Lung (tissue), 12 donors: ENCODE results near the gene FYN. TPM values are rescaled to one million over a fixed set of nuclear protein-coding genes. Genes with fewer than 3 reads are reported as not detected.

Experiments
- ATAC-seq: fragments of 200-7000 bp; cut with Tn5 transposase; one replicate; pipeline ENCODE4 v1.9.1; 2020; ENCODE audit warnings: moderate number of reproducible peaks; ENCODE audit not compliant: insufficient read depth, low FRiP score
- DNase-seq, 3 donors: peaks; one replicate each; pipeline ENCODE4 v3.0.0-alpha.2; 2013 to 2017
- H3K27ac ChIP-seq, 2 donors: one replicate each; pipeline ENCODE4 v1.5.1; 2013; ENCODE audit warnings: mild to moderate bottlenecking in 2 of 2, moderate library complexity in 2 of 2, control low read depth in 1 of 2, inconsistent platforms in 1 of 2, low read depth in 1 of 2, low read length in 1 of 2
- H3K27me3 ChIP-seq, 3 donors: one replicate each; pipeline ENCODE4 v1.5.1; 2013; ENCODE audit warnings: low read length in 2 of 3; ENCODE audit not compliant: control insufficient read depth in 3 of 3, insufficient read depth in 3 of 3
- H3K36me3 ChIP-seq, 4 donors: one replicate each; pipeline ENCODE4 v1.5.1; 2013; ENCODE audit warnings: low read length in 4 of 4, mild to moderate bottlenecking in 1 of 4, moderate library complexity in 1 of 4; ENCODE audit not compliant: control insufficient read depth in 4 of 4, insufficient read depth in 4 of 4
- H3K4me1 ChIP-seq, 5 donors: one replicate each; pipeline ENCODE4 v1.5.1; 2013; ENCODE audit warnings: low read length in 5 of 5, mild to moderate bottlenecking in 2 of 5, moderate library complexity in 1 of 5; ENCODE audit not compliant: control insufficient read depth in 5 of 5, insufficient read depth in 5 of 5
- H3K4me3 ChIP-seq: one replicate; pipeline ENCODE4 v1.5.1; 2013; ENCODE audit warnings: mild to moderate bottlenecking, control low read depth, moderate library complexity
- H3K9ac ChIP-seq, 2 donors: one replicate each; pipeline ENCODE4 v1.5.1; 2013; ENCODE audit warnings: low read length in 2 of 2, control low read depth in 1 of 2; ENCODE audit not compliant: insufficient read depth in 1 of 2
- H3K9me3 ChIP-seq, 4 donors: one replicate each; pipeline ENCODE4 v1.5.1; 2013; ENCODE audit warnings: low read length in 3 of 4, mild to moderate bottlenecking in 1 of 4, moderate library complexity in 1 of 4; ENCODE audit not compliant: control insufficient read depth in 4 of 4, insufficient read depth in 3 of 4
- CTCF ChIP-seq: IDR thresholded peaks from 2 replicates; pipeline ENCODE4 v1.5.1; 2012; ENCODE audit warnings: mild to moderate bottlenecking; ENCODE audit errors: control extremely low read depth, extremely low read depth
- WGBS, 2 donors: extraction: QIAGEN DNeasy Blood & Tissue Kit; methylation state at CpG; one replicate each; pipeline ENCODE4 v1.1.7; 2013; 5-methylcytosine and 5-hydroxymethylcytosine counted together
- polyA plus RNA-seq, 2 donors: library from polyadenylated mRNA; stranded (reverse); fragments of 200-250 nt; gene quantifications; one replicate each; pipeline ENCODE4 v1.2.1, GENCODE V29; 2013
- total RNA-seq, 2 donors: library from RNA; depleted of rRNA in 1 of 2; stranded (reverse); fragments of >200 nt in 1 of 2; gene quantifications; one replicate each; pipeline ENCODE4 v1.2.1, GENCODE V29; 2014 to 2021
- donor health status: control.
- donor health status: control.
- donor health status: Bipolar disorder and iron deficiency.
- donor health status: healthy.
- donor health status: DM: yes; HTN: yes; CAD: no.

FYN gene
- total and polyA plus RNA-seq, 4 donors = 27.3 to 157 (median 71.0) TPM

DNA sequence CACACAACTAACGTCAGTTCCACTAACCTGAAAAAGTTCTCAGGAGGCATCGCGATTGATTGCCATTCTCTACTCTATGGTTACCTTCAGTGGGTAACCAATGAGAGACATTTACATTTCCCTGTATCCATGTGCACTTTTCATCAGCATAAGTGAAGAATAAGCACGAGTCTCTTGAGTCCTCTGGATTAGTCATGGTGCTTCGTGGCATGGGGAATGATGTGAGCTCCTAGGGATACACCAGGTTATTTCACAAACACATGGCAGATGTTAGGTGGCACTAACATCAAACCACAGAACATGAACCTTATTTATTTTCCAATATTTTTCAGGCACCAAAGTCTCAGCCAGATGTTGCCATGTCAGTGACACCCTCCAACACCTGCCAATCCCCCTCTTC lies 64.0 kb downstream of the FYN start:
- Histone ChIP-seq H3K27ac (no peak overlapping the region), H3K27me3 (no peaks in the 10 kb centered on the region), H3K4me3 (no peak overlapping the region), H3K4me1 (peaks cover 0 to 19% (median 7%) of the 10 kb centered on the region in 5 donors), H3K9ac (no peak overlapping the region), H3K36me3 (no peaks in the 10 kb centered on the region), H3K9me3 (no peaks in the 10 kb centered on the region)
- TF ChIP-seq CTCF = no peak
- DNase-seq (no peak), ATAC-seq (no peak)
- WGBS, 2 donors = 90 to 96% methylated on average over 5 of the region's 5 CpGs

GRCh38 chr6:111808493-111808892 lies 64.8 kb downstream of the FYN start:
- H3K36me3 ChIP-seq = no peaks in the 10 kb centered on the region
- no peak for TF ChIP-seq CTCF
- H3K9me3 ChIP-seq = no peaks in the 10 kb centered on the region
- H3K27me3 ChIP-seq = no peaks in the 10 kb centered on the region
- H3K9ac ChIP-seq = no peak overlapping the region
- no peak for ATAC-seq
- WGBS, 2 donors = 87 to 89% methylated on average over 5 of the region's 5 CpGs
- no peak overlapping the region for H3K27ac ChIP-seq
- no peak overlapping the region for H3K4me3 ChIP-seq
- no peak for DNase-seq
- peaks cover 0 to 19% (median 15%) of the 10 kb centered on the region in 5 donors for H3K4me1 ChIP-seq

- DNase-seq (no peak), ATAC-seq (no peak)
- TF ChIP-seq CTCF = no peak
- no peaks in the 10 kb centered on the region for H3K36me3 ChIP-seq
- no peak overlapping the region for H3K4me3 ChIP-seq
- no peak overlapping the region for H3K27ac ChIP-seq
- no peak overlapping the region for H3K9ac ChIP-seq
- H3K9me3 ChIP-seq = no peaks in the 10 kb centered on the region
- 88 to 93% methylated on average over 9 of the region's 9 CpGs for WGBS, 2 donors
- peaks cover 0 to 19% (median 15%) of the 10 kb centered on the region in 5 donors for H3K4me1 ChIP-seq
- no peaks in the 10 kb centered on the region for H3K27me3 ChIP-seq
Measured at GRCh38 chr6:111806561-111807497, 66.4 kb downstream of the FYN start.
